ENCODE results near the gene WDHD1. TPM values are rescaled to one million over a fixed set of nuclear protein-coding genes. Genes with fewer than 3 reads are reported as not detected.
A peak's percentile ranks its signal among the peaks of the same experiment; 100 is the strongest.

WDHD1 gene
- total and polyA plus RNA-seq, 8 donors, result 0.29 to 15.6 (median 1.2) TPM; not detected in 1

GRCh38 chr14:55073856-55074255 lies 47.0 kb upstream of the WDHD1 start:
- 21 to 30% (median 24%) methylated on average over 2 of the region's 2 CpGs for WGBS, 5 donors
- H3K4me3 ChIP-seq, result no peak overlapping the region

DNA sequence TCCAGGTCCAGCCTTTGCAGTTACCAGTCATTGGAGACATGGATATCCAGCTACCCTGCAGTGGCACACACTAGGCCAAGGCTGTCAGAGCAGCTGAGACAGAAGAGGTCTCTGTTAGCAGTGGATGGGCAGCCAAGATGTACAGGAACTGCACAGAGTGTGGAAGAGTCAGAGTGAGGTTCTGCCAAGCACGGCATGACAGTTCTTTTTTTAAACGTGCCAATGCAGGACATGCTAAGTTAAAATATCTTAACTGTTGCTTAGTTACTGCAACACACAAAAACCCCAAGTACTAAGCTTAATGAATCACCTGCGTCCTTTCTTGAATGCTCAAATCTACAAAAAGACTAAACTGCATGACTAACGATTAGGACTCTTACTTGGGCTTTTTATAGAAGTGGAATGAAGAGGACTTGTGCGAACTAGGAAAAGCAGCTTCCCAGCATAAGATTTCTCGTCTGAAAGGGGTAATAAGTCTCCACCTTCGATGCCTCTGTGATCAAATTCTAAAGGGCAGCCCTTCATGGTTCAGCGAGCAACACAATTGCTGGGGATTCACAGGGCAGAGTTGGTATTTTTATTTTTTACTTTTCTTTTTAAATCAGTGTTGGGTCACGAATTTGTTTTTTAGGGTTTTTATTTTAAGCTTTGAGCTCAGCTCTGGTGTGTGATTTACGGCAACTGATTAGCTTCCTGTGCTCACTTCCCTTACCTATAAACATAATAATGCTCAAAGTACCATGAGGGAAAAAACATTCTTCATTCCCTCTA lies 45.2 kb upstream of the WDHD1 start:
- TF ChIP-seq EP300 (IDR thresholded peaks at IDR 0.05) (no peak), POLR2AphosphoS5 (IDR thresholded peaks at IDR 0.05) (peak in 2 of 3 donors; percentile 31 to 42)
- WGBS, 5 donors, result 28 to 55% (median 39%) methylated on average over 10 of the region's 10 CpGs
- peak in 1 of 2 donors; percentile 60 for DNase-seq
- intact Hi-C loops (cut with DNase I; ENCODE audit: low total_unique reads), result no loop called here
- H3K4me1 ChIP-seq, result peaks cover 4 to 41% (median 22%) of the 10 kb centered on the region in 4 donors
- no peaks in the 10 kb centered on the region for H3K9me3 ChIP-seq
- peak overlapping the region in 4 of 5 donors; percentile 10 to 71 (median 45) for H3K27ac ChIP-seq
- H3K4me3 ChIP-seq, result peak overlapping the region in 1 of 4 donors; percentile 5
- peaks cover 0 to 11% (median 8%) of the 10 kb centered on the region in 4 donors for H3K36me3 ChIP-seq
- H3K27me3 ChIP-seq, result no peaks in the 10 kb centered on the region

More at GRCh38 chr14:55073856-55074255, 47.0 kb upstream of the WDHD1 start:
- no peak for DNase-seq
- Histone ChIP-seq H3K9me3 (no peaks in the 10 kb centered on the region), H3K27me3 (no peaks in the 10 kb centered on the region), H3K36me3 (no peaks in the 10 kb centered on the region), H3K4me1 (peaks cover 4 to 45% (median 26%) of the 10 kb centered on the region in 4 donors), H3K27ac (no peak overlapping the region)
- intact Hi-C loops (cut with DNase I; ENCODE audit: low total_unique reads), result no loop called here
- TF ChIP-seq EP300 (IDR thresholded peaks at IDR 0.05), result no peak
- no peak for TF ChIP-seq POLR2A (IDR thresholded peaks at IDR 0.05)
- TF ChIP-seq CTCF (IDR thresholded peaks at IDR 0.05), result no peak
- TF ChIP-seq POLR2AphosphoS5 (IDR thresholded peaks at IDR 0.05), result no peak

DNA sequence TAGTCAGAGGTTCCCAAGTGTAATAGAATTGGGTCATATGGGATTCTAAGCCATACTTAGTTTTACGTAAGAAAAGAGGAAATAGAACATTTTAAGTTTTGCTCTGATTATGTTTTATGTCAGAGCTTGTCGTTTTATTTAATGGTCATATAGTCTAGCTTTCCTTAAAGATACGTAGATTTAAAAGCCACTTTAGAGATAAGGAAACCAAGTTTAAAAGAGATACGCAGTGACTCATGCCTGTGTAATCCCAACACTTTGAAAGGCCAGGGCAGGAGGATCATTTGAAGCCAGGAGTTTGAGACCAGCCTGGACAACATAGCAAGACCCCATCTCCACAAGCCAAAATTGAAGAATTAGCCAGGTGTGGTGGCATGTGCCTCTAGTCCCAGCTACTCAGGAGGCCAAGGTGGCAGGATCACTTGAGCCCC lies 44.1 kb upstream of the WDHD1 start:
- TF ChIP-seq CTCF (IDR thresholded peaks at IDR 0.05), result no peak
- TF ChIP-seq POLR2AphosphoS5 (IDR thresholded peaks at IDR 0.05), result no peak
- TF ChIP-seq EP300 (IDR thresholded peaks at IDR 0.05), result no peak
- TF ChIP-seq POLR2A (IDR thresholded peaks at IDR 0.05), result no peak
- Histone ChIP-seq H3K36me3 (peaks cover 0 to 19% (median 15%) of the 10 kb centered on the region in 4 donors), H3K9me3 (no peaks in the 10 kb centered on the region), H3K4me1 (peaks cover 4 to 37% (median 22%) of the 10 kb centered on the region in 4 donors), H3K27me3 (no peaks in the 10 kb centered on the region), H3K27ac (peak overlapping the region in 2 of 5 donors; percentile 68 to 71), H3K4me3 (no peak overlapping the region)
- 53 to 62% (median 57%) methylated on average over 4 of the region's 4 CpGs for WGBS, 5 donors
- intact Hi-C loops (cut with DNase I; ENCODE audit: low total_unique reads), result no loop called here
- no peak for DNase-seq

DNA sequence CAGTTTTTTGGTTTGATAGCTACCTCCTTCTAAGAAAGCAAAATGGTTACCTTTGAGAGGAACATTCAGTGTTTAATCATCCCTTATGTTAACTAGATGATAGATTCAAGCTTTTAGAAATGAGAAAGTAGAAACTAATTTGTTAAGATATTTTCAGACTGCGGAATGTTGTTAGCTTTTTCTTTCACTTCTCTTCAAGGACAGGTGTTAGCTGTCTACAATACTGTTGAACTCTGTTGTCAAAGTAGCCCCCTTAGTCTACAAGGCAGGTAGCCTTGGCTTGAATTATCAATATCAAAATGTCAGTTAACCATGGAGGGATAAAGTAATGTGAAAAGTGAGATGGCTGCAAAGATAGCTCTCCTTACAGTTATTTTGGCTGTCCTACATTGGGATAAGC lies 39.3 kb upstream of the WDHD1 start:
- no peak for DNase-seq
- H3K9me3 ChIP-seq, result no peaks in the 10 kb centered on the region
- no peak for TF ChIP-seq POLR2AphosphoS5 (IDR thresholded peaks at IDR 0.05)
- no peak for TF ChIP-seq CTCF (IDR thresholded peaks at IDR 0.05)
- TF ChIP-seq POLR2A (IDR thresholded peaks at IDR 0.05), result no peak
- TF ChIP-seq EP300 (IDR thresholded peaks at IDR 0.05), result no peak
- H3K27me3 ChIP-seq, result no peaks in the 10 kb centered on the region
- H3K36me3 ChIP-seq, result peaks cover 11 to 58% (median 51%) of the 10 kb centered on the region in 4 donors
- intact Hi-C loops (cut with DNase I; ENCODE audit: low total_unique reads), result no loop called here
- 83 to 100% (median 90%) methylated on average over 1 of the region's 1 CpG for WGBS, 5 donors
- no peak overlapping the region for H3K4me3 ChIP-seq
- H3K27ac ChIP-seq, result no peak overlapping the region
- H3K4me1 ChIP-seq, result peaks cover 0 to 43% (median 19%) of the 10 kb centered on the region in 4 donors
